Activated CD4-positive, alpha-beta T cell treated with anti-CD3 and anti-CD28 coated beads, Interleukin-10, Interleukin-2, amounts not matched to agents 100 ng/mL and 50 ng/mL, durations not matched to agents 16 hours and 8 hours (primary cell): ENCODE data around the gene LIMS2.

Experiments
- DNase-seq: peaks from one replicate; pipeline ENCODE4 v3.0.0-alpha.2; 2020

LIMS2 gene

GRCh38 chr2:127673291-127674069 lies 1.9 kb downstream of the LIMS2 start:
- DNase-seq = no peak

- DNase-seq = no peak
Measured at GRCh38 chr2:127672341-127673224, 2.7 kb downstream of the LIMS2 start.

GRCh38 chr2:127671557-127672302 lies 3.6 kb downstream of the LIMS2 start:
- no peak for DNase-seq

- no peak for DNase-seq
Measured at GRCh38 chr2:127670957-127671290, 4.4 kb downstream of the LIMS2 start.

GRCh38 chr2:127670055-127670956 lies 5.0 kb downstream of the LIMS2 start:
- no peak for DNase-seq

GRCh38 chr2:127669056-127669455 lies 6.3 kb downstream of the LIMS2 start:
- DNase-seq = no peak

- no peak for DNase-seq
Measured at GRCh38 chr2:127665267-127665893, 9.9 kb downstream of the LIMS2 start.

- no peak for DNase-seq
Measured at GRCh38 chr2:127664895-127665225, 10.5 kb downstream of the LIMS2 start.

GRCh38 chr2:127664065-127664894 lies 11.1 kb downstream of the LIMS2 start:
- DNase-seq = no peak

GRCh38 chr2:127663566-127664064 lies 11.7 kb downstream of the LIMS2 start:
- no peak for DNase-seq

- DNase-seq = no peak
Measured at GRCh38 chr2:127662937-127663565, 12.3 kb downstream of the LIMS2 start.

GRCh38 chr2:127661949-127662510 lies 13.3 kb downstream of the LIMS2 start:
- DNase-seq = no peak

GRCh38 chr2:127661072-127661649 lies 14.2 kb downstream of the LIMS2 start:
- DNase-seq = no peak

GRCh38 chr2:127660291-127660578 lies 15.1 kb downstream of the LIMS2 start:
- no peak for DNase-seq

GRCh38 chr2:127659408-127660290 lies 15.7 kb downstream of the LIMS2 start:
- no peak for DNase-seq

- DNase-seq = no peak
Measured at GRCh38 chr2:127658641-127659407, 16.5 kb downstream of the LIMS2 start.

GRCh38 chr2:127658146-127658545 lies 17.2 kb downstream of the LIMS2 start:
- no peak for DNase-seq

GRCh38 chr2:127657232-127657595 lies 18.1 kb downstream of the LIMS2 start:
- no peak for DNase-seq
